ENCODE data around the gene GRM5. TPM values are rescaled to one million over a fixed set of nuclear protein-coding genes. Genes with fewer than 3 reads are reported as not detected.
A peak's percentile ranks its signal among the peaks of the same experiment; 100 is the strongest.

Gene GRM5
- total RNA-seq, 1 donor from 2014 or later, result not detected

- TF ChIP-seq CTCF (IDR thresholded peaks at IDR 0.05; ENCODE audit: borderline replicate concordance), result no peak
- no peaks in the 10 kb centered on the region for H3K9me3 ChIP-seq (replicated peaks)
- no peak overlapping the region for H3K27ac ChIP-seq (replicated peaks)
- H3K4me3 ChIP-seq, result no peak overlapping the region
- H3K4me1 ChIP-seq, result no peaks in the 10 kb centered on the region
- DNase-seq, result no peak
- intact Hi-C loops (cut with micrococcal nuclease), result no loop called here
- peaks cover 22% of the 10 kb centered on the region for H3K27me3 ChIP-seq (ENCODE audit: low read depth)
- no peaks in the 10 kb centered on the region for H3K36me3 ChIP-seq
Measured at GRCh38 chr11:88515002-88515401, 550.8 kb downstream of the GRM5 start.

- Histone ChIP-seq H3K27me3 (ENCODE audit: low read depth) (peaks cover 61% of the 10 kb centered on the region), H3K27ac (replicated peaks) (no peak overlapping the region), H3K4me3 (no peak overlapping the region), H3K4me1 (peaks cover 6% of the 10 kb centered on the region), H3K36me3 (no peaks in the 10 kb centered on the region), H3K9me3 (replicated peaks) (no peaks in the 10 kb centered on the region)
- intact Hi-C loops (cut with micrococcal nuclease), result no loop called here
- DNase-seq, result no peak
- no peak for TF ChIP-seq CTCF (IDR thresholded peaks at IDR 0.05; ENCODE audit: borderline replicate concordance)
Measured at GRCh38 chr11:88511006-88511405, 554.8 kb downstream of the GRM5 start.

GRCh38 chr11:88508759-88509581, 556.8 kb downstream of the GRM5 start:
- TF ChIP-seq CTCF (IDR thresholded peaks at IDR 0.05; ENCODE audit: borderline replicate concordance), result no peak
- Histone ChIP-seq H3K27me3 (ENCODE audit: low read depth) (peaks cover 64% of the 10 kb centered on the region), H3K4me3 (peak overlapping the region; percentile 59), H3K27ac (replicated peaks) (no peak overlapping the region), H3K4me1 (peaks cover 6% of the 10 kb centered on the region), H3K9me3 (replicated peaks) (no peaks in the 10 kb centered on the region), H3K36me3 (no peaks in the 10 kb centered on the region)
- peak; percentile 18 for DNase-seq
- intact Hi-C loops (cut with micrococcal nuclease), result no loop called here

GRCh38 chr11:88508418-88508758, 557.4 kb downstream of the GRM5 start:
- peaks cover 64% of the 10 kb centered on the region for H3K27me3 ChIP-seq (ENCODE audit: low read depth)
- TF ChIP-seq CTCF (IDR thresholded peaks at IDR 0.05; ENCODE audit: borderline replicate concordance), result no peak
- no peaks in the 10 kb centered on the region for H3K36me3 ChIP-seq
- intact Hi-C loops (cut with micrococcal nuclease), result no loop called here
- no peak for DNase-seq
- peaks cover 6% of the 10 kb centered on the region for H3K4me1 ChIP-seq
- no peaks in the 10 kb centered on the region for H3K9me3 ChIP-seq (replicated peaks)
- peak overlapping the region; percentile 59 for H3K4me3 ChIP-seq
- no peak overlapping the region for H3K27ac ChIP-seq (replicated peaks)

- Histone ChIP-seq H3K27me3 (ENCODE audit: low read depth) (peaks cover 64% of the 10 kb centered on the region), H3K9me3 (replicated peaks) (no peaks in the 10 kb centered on the region), H3K27ac (replicated peaks) (no peak overlapping the region), H3K4me3 (peak overlapping the region; percentile 59), H3K4me1 (peaks cover 6% of the 10 kb centered on the region), H3K36me3 (no peaks in the 10 kb centered on the region)
- TF ChIP-seq CTCF (IDR thresholded peaks at IDR 0.05; ENCODE audit: borderline replicate concordance), result no peak
- no peak for DNase-seq
- intact Hi-C loops (cut with micrococcal nuclease), result no loop called here
Measured at GRCh38 chr11:88507771-88508417, 557.9 kb downstream of the GRM5 start.
